Measurements from ENCODE around the gene PBRM1. TPM values are rescaled to one million over a fixed set of nuclear protein-coding genes. Genes with fewer than 3 reads are reported as not detected.

PBRM1 gene
- total and polyA plus RNA-seq, 2 of the 13 experiments (the other 11 are each of a cell fraction or from before 2014, with no cell fraction given) = 10.9 to 33.2 TPM

DNA sequence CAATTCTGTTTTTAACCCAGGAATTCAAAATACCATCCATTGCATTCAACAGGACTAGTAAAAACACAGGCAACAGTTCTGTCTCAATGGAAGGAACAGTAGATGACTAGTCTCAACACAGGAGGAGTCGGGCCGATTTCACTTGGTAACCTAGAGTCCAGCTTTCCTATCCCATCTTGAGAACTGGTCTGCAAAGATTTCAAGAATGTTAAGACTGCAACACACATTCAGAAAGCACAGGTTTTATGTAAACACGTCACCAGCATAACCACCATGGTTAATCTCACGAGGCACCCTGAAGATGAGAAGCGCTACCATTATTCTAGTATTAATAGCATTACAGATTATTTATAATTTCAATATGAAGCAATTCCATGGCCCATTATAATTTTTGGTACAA is 127.3 kb downstream of the PBRM1 start (continued):
- TF ChIP-seq, protein P1, sequence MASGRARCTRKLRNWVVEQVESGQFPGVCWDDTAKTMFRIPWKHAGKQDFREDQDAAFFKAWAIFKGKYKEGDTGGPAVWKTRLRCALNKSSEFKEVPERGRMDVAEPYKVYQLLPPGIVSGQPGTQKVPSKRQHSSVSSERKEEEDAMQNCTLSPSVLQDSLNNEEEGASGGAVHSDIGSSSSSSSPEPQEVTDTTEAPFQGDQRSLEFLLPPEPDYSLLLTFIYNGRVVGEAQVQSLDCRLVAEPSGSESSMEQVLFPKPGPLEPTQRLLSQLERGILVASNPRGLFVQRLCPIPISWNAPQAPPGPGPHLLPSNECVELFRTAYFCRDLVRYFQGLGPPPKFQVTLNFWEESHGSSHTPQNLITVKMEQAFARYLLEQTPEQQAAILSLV (CRISPR knock-in tag; IDR thresholded peaks at IDR 0.05; ENCODE audit: borderline replicate concordance) = no peak
- TF ChIP-seq, protein P2, sequence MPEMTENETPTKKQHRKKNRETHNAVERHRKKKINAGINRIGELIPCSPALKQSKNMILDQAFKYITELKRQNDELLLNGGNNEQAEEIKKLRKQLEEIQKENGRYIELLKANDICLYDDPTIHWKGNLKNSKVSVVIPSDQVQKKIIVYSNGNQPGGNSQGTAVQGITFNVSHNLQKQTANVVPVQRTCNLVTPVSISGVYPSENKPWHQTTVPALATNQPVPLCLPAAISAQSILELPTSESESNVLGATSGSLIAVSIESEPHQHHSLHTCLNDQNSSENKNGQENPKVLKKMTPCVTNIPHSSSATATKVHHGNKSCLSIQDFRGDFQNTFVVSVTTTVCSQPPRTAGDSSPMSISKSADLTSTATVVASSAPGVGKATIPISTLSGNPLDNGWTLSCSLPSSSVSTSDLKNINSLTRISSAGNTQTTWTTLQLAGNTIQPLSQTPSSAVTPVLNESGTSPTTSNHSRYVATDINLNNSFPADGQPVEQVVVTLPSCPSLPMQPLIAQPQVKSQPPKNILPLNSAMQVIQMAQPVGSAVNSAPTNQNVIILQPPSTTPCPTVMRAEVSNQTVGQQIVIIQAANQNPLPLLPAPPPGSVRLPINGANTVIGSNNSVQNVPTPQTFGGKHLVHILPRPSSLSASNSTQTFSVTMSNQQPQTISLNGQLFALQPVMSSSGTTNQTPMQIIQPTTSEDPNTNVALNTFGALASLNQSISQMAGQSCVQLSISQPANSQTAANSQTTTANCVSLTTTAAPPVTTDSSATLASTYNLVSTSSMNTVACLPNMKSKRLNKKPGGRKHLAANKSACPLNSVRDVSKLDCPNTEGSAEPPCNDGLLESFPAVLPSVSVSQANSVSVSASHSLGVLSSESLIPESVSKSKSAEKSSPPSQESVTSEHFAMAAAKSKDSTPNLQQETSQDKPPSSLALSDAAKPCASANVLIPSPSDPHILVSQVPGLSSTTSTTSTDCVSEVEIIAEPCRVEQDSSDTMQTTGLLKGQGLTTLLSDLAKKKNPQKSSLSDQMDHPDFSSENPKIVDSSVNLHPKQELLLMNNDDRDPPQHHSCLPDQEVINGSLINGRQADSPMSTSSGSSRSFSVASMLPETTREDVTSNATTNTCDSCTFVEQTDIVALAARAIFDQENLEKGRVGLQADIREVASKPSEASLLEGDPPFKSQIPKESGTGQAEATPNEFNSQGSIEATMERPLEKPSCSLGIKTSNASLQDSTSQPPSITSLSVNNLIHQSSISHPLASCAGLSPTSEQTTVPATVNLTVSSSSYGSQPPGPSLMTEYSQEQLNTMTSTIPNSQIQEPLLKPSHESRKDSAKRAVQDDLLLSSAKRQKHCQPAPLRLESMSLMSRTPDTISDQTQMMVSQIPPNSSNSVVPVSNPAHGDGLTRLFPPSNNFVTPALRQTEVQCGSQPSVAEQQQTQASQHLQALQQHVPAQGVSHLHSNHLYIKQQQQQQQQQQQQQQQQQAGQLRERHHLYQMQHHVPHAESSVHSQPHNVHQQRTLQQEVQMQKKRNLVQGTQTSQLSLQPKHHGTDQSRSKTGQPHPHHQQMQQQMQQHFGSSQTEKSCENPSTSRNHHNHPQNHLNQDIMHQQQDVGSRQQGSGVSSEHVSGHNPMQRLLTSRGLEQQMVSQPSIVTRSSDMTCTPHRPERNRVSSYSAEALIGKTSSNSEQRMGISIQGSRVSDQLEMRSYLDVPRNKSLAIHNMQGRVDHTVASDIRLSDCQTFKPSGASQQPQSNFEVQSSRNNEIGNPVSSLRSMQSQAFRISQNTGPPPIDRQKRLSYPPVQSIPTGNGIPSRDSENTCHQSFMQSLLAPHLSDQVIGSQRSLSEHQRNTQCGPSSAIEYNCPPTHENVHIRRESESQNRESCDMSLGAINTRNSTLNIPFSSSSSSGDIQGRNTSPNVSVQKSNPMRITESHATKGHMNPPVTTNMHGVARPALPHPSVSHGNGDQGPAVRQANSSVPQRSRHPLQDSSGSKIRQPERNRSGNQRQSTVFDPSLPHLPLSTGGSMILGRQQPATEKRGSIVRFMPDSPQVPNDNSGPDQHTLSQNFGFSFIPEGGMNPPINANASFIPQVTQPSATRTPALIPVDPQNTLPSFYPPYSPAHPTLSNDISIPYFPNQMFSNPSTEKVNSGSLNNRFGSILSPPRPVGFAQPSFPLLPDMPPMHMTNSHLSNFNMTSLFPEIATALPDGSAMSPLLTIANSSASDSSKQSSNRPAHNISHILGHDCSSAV (CRISPR knock-in tag; IDR thresholded peaks at IDR 0.05; ENCODE audit: borderline replicate concordance) = no peak
- TF ChIP-seq KLF13 (CRISPR knock-in tag; IDR thresholded peaks at IDR 0.05) (no peak), SRSF1 (optimal IDR thresholded peaks at IDR 0.05; ENCODE audit: low read depth, low read length) (no peak), NR2F2 (IDR thresholded peaks at IDR 0.05; ENCODE audit: borderline replicate concordance, low read depth) (no peak), NBN (conservative IDR thresholded peaks at IDR 0.05) (no peak), ZNF768 (CRISPR knock-in tag; IDR thresholded peaks at IDR 0.05) (no peak), ZBTB3 (CRISPR knock-in tag; IDR thresholded peaks at IDR 0.05; ENCODE audit: borderline replicate concordance, low read depth) (no peak)
- TF ChIP-seq, protein P3, sequence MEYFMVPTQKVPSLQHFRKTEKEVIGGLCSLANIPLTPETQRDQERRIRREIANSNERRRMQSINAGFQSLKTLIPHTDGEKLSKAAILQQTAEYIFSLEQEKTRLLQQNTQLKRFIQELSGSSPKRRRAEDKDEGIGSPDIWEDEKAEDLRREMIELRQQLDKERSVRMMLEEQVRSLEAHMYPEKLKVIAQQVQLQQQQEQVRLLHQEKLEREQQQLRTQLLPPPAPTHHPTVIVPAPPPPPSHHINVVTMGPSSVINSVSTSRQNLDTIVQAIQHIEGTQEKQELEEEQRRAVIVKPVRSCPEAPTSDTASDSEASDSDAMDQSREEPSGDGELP (IDR thresholded peaks at IDR 0.05; ENCODE audit: borderline replicate concordance, low read depth) = no peak
